Ureter (tissue), 1 donor: ENCODE results near the gene RALGAPA2. TPM values are rescaled to one million over a fixed set of nuclear protein-coding genes. Genes with fewer than 3 reads are reported as not detected.

ENCODE experiments used
- DNase-seq: peaks from one replicate; pipeline ENCODE4 v3.0.0-alpha.2; 2020; ENCODE audit warnings: low spot score
- total RNA-seq: library from RNA; stranded (reverse); gene quantifications from one replicate; pipeline ENCODE4 v1.2.4, GENCODE V29; 2023
- donor health status: DM: yes; HTN: yes; CAD: no.

The RALGAPA2 gene
- total RNA-seq, 1 donor from 2014 or later: 107 TPM

GRCh38 chr20:20436689-20437088 lies 275.8 kb downstream of the RALGAPA2 start:
- DNase-seq: no peak

GRCh38 chr20:20435453-20435852 lies 277.0 kb downstream of the RALGAPA2 start:
- no peak for DNase-seq

- DNase-seq: no peak
These were observed 279.7 kb downstream of the RALGAPA2 start for GRCh38 chr20:20432618-20433286.

GRCh38 chr20:20430066-20430465 lies 282.4 kb downstream of the RALGAPA2 start:
- no peak for DNase-seq

- no peak for DNase-seq
These were observed 284.4 kb downstream of the RALGAPA2 start for GRCh38 chr20:20428067-20428466.

GRCh38 chr20:20427227-20427864 lies 285.1 kb downstream of the RALGAPA2 start:
- no peak for DNase-seq

- no peak for DNase-seq
These were observed 285.9 kb downstream of the RALGAPA2 start for GRCh38 chr20:20426655-20426907.

GRCh38 chr20:20425823-20426654 lies 286.4 kb downstream of the RALGAPA2 start:
- no peak for DNase-seq

GRCh38 chr20:20423117-20423516 lies 289.3 kb downstream of the RALGAPA2 start:
- DNase-seq: no peak

GRCh38 chr20:20417876-20418676 lies 294.4 kb downstream of the RALGAPA2 start:
- DNase-seq: no peak

GRCh38 chr20:20415321-20415720 lies 297.1 kb downstream of the RALGAPA2 start:
- no peak for DNase-seq

GRCh38 chr20:20414640-20415220 lies 297.7 kb downstream of the RALGAPA2 start:
- no peak for DNase-seq

- DNase-seq: no peak
These were observed 298.6 kb downstream of the RALGAPA2 start for GRCh38 chr20:20413810-20414281.

GRCh38 chr20:20412750-20413149 lies 299.7 kb downstream of the RALGAPA2 start:
- no peak for DNase-seq

- no peak for DNase-seq
These were observed 300.6 kb downstream of the RALGAPA2 start for GRCh38 chr20:20411836-20412235.

- no peak for DNase-seq
These were observed 301.0 kb downstream of the RALGAPA2 start for GRCh38 chr20:20411402-20411801.

- no peak for DNase-seq
These were observed 301.8 kb downstream of the RALGAPA2 start for GRCh38 chr20:20410678-20411077.

- no peak for DNase-seq
These were observed 303.1 kb downstream of the RALGAPA2 start for GRCh38 chr20:20409331-20409730.

- no peak for DNase-seq
These were observed 304.3 kb downstream of the RALGAPA2 start for GRCh38 chr20:20407891-20408805.

GRCh38 chr20:20406306-20406705 lies 306.1 kb downstream of the RALGAPA2 start:
- DNase-seq: no peak

GRCh38 chr20:20405623-20406022 lies 306.8 kb downstream of the RALGAPA2 start:
- no peak for DNase-seq
